ENCODE measurements around the gene GOLPH3L. TPM values are rescaled to one million over a fixed set of nuclear protein-coding genes. Genes with fewer than 3 reads are reported as not detected.
A peak's percentile ranks its signal among the peaks of the same experiment; 100 is the strongest.
"Not testable (repeated sequence)": the region's sequence is repeated elsewhere in the genome, so short reads cannot be mapped to it uniquely, and the experiment has no call there.

Gene GOLPH3L
- total RNA-seq, 2 donors from 2014 or later, result 32.0 to 32.3 TPM

DNA sequence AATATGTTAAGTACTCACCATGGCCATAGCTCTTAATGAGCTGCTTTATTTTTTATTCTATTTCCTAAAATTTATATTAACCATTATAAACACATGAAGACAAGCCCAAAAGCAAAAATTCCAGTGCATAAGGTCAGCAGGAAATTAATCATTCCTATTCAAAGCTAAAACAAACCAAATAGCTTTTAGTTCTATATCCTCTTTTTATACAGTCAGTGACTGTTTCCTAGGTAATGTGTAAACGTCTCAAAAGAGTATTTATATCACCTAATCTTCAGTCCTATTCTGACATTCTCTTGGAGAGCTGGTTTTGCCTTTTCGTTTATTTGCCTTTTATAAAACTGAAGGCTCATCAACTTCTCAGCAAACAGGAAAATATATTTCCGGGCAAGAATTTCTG, 4.2 kb downstream of the GOLPH3L start:
- H3K4me3 Mint-ChIP-seq, result no peak overlapping the region
- H3K36me3 Mint-ChIP-seq (ENCODE audit: insufficient read depth in 2 of 2), result peaks cover 0 to 25% of the 10 kb centered on the region in 2 donors

DNA sequence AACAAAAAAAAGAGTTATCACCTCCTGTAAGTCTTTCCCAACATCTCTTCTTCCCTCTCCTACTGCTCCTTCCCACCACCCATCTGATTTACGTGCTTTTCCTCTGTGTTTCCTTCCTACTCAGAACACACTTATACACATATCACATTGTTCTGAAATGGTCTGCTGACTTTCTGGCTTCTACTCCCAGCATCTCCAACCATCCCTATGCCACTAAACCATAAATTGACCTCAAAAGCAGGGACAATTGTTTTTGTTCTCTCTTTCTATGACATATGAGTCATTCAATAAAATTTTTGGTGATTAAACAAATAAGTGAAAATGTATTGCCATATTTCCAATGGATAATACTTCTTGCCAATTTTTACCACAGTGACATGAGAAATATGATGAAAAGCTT, 8.2 kb downstream of the GOLPH3L start:
- DNase-seq, result no peak
- H3K4me1 Mint-ChIP-seq (ENCODE audit: low read depth), result peaks cover 11% of the 10 kb centered on the region
- peaks cover 0 to 15% of the 10 kb centered on the region in 2 donors for H3K36me3 Mint-ChIP-seq (ENCODE audit: insufficient read depth in 2 of 2)
- no peaks in the 10 kb centered on the region for H3K9me3 Mint-ChIP-seq
- no peak overlapping the region for H3K4me3 Mint-ChIP-seq
- no peak for ATAC-seq (replicated peaks in 1 of 2)
- no peak overlapping the region for H3K27ac Mint-ChIP-seq
- no peaks in the 10 kb centered on the region for H3K27me3 Mint-ChIP-seq (ENCODE audit: low read depth)

More for the DNA sequence above, 4.2 kb downstream of the GOLPH3L start:
- no peaks in the 10 kb centered on the region for H3K27me3 Mint-ChIP-seq (ENCODE audit: low read depth)
- H3K9me3 Mint-ChIP-seq, result no peaks in the 10 kb centered on the region
- no peak for DNase-seq
- no peak for ATAC-seq (replicated peaks in 1 of 2)
- peaks cover 30% of the 10 kb centered on the region for H3K4me1 Mint-ChIP-seq (ENCODE audit: low read depth)
- no peak overlapping the region for H3K27ac Mint-ChIP-seq

DNA sequence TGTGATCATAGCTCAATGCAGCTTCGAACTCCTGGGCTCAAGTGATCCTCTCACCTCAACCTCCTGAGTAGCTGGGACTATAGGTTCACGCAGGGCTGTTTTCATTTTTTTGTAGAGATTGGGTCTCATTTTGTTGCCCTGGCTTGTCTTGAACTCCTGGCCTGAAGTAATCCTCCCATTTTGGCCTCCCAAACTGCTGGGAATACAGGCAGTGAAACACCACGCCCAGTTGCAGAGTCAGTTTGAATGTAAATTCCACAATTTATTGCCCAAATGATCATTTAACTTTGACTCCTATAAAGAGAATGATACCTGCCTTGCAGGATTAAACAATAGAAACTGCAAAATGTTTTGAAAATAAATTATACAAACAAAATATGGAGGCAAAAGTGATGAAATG, 10.7 kb downstream of the GOLPH3L start:
- no peaks in the 10 kb centered on the region for H3K27me3 Mint-ChIP-seq (ENCODE audit: low read depth)
- no peak overlapping the region for H3K4me3 Mint-ChIP-seq
- H3K4me1 Mint-ChIP-seq (ENCODE audit: low read depth), result peaks cover 12% of the 10 kb centered on the region
- H3K27ac Mint-ChIP-seq, result no peak overlapping the region
- ATAC-seq (replicated peaks in 1 of 2) (no peak), DNase-seq (no peak)
- H3K9me3 Mint-ChIP-seq, result no peaks in the 10 kb centered on the region
- H3K36me3 Mint-ChIP-seq (ENCODE audit: insufficient read depth in 2 of 2), result peaks cover 0 to 9% of the 10 kb centered on the region in 2 donors

DNA sequence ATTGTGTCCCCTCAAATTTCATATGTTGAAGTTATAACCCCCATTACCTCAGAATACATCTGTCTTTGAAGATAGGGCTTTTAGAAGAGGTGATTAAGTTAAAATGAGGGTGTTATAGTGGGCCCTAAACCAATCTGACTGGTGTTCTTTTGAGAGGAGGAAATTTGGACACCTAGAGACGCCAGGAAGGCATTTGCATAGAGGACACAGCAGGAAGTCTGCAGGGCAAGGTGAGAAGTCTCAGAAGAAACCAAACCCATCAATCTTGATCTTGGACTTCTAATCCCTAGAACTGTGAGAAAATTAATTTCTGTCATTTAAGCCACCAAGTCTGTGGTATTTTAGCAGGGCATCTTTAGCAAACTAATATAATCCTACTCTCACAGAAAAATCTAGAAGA, 13.0 kb downstream of the GOLPH3L start:
- peaks cover 10% of the 10 kb centered on the region for H3K4me1 Mint-ChIP-seq (ENCODE audit: low read depth)
- no peaks in the 10 kb centered on the region for H3K27me3 Mint-ChIP-seq (ENCODE audit: low read depth)
- ATAC-seq (replicated peaks in 1 of 2), result no peak
- H3K36me3 Mint-ChIP-seq (ENCODE audit: insufficient read depth in 2 of 2), result peaks cover 0 to 9% of the 10 kb centered on the region in 2 donors
- H3K9me3 Mint-ChIP-seq, result no peaks in the 10 kb centered on the region
- no peak overlapping the region for H3K27ac Mint-ChIP-seq
- DNase-seq, result no peak
- H3K4me3 Mint-ChIP-seq, result no peak overlapping the region

DNA sequence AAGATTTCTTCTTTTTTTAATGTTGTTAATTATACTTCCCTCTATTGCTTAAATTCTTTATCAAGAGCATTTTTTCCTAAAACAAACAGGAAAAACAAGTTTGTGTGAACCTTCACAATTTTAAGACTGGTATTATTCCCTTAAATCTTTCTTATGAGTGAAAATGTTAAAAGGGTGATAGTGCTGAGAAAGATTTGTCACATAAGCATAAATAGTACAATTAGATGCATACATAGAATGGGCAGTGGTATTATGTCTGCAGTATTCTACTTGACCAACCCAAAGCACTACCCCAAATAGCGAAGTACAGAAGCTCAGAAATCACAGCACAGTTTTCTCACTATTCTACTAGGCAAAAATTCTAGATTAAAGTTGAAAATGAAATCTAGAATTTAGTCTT, 18.0 kb downstream of the GOLPH3L start:
- H3K4me1 Mint-ChIP-seq (ENCODE audit: low read depth), result peaks cover 10% of the 10 kb centered on the region
- no peak for DNase-seq
- H3K36me3 Mint-ChIP-seq (ENCODE audit: insufficient read depth in 2 of 2), result peaks cover 0 to 2% of the 10 kb centered on the region in 2 donors
- H3K27me3 Mint-ChIP-seq (ENCODE audit: low read depth), result no peaks in the 10 kb centered on the region
- no peak overlapping the region for H3K27ac Mint-ChIP-seq
- ATAC-seq (replicated peaks in 1 of 2), result no peak
- no peak overlapping the region for H3K4me3 Mint-ChIP-seq
- no peaks in the 10 kb centered on the region for H3K9me3 Mint-ChIP-seq

DNA sequence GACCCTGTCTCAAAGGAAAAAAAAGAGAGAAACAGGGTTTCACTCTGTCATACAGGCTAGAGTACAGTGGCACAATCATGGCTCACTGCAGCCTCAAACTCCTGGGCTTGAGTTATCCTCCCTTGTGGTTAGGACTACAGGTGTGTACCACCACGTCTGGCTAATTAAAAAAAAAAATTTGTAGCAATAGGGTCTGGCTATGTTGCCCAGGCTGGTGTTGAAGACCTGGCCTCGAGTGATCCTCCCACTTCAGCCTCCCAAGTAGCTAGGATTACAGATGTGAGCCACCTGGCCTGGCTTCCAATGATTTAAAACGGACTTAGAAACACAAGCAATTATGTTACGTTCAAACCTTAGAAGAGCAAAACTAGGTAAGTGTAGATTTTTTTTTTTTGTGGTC, 22.1 kb downstream of the GOLPH3L start:
- DNase-seq (no peak), ATAC-seq (replicated peaks in 1 of 2) (no peak)
- Mint-ChIP-seq H3K9me3 (no peaks in the 10 kb centered on the region), H3K27me3 (ENCODE audit: low read depth) (no peaks in the 10 kb centered on the region), H3K4me1 (ENCODE audit: low read depth) (peaks cover 7% of the 10 kb centered on the region), H3K27ac (no peak overlapping the region), H3K4me3 (no peak overlapping the region), H3K36me3 (ENCODE audit: insufficient read depth in 2 of 2) (peaks cover 0 to 6% of the 10 kb centered on the region in 2 donors)

DNA sequence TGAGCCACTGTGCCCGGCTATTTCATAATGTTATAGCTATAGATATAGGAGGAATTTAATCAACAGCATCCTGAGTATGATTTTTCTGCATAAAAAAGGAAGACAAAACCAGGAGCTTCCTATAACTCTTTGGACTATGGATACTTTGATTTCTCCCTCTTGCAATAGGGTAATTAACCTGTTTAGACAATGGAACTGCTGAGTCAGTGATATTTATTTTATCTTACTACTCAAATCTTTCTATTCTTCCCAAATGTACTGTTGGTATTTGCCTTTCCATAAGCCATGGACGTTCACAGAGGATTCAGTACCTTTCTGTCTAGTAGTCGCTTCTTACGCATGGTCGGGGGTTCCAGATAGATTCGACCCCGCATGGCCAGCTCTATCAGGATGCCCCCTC, 33.6 kb downstream of the GOLPH3L start:
- no peak overlapping the region for H3K27ac Mint-ChIP-seq
- H3K27me3 Mint-ChIP-seq (ENCODE audit: low read depth), result no peaks in the 10 kb centered on the region
- H3K4me3 Mint-ChIP-seq, result no peak overlapping the region
- peaks cover 5 to 9% of the 10 kb centered on the region in 2 donors for H3K36me3 Mint-ChIP-seq (ENCODE audit: insufficient read depth in 2 of 2)
- ATAC-seq (replicated peaks in 1 of 2) (no peak), DNase-seq (no peak)
- H3K9me3 Mint-ChIP-seq, result no peaks in the 10 kb centered on the region
- peaks cover 4% of the 10 kb centered on the region for H3K4me1 Mint-ChIP-seq (ENCODE audit: low read depth)

DNA sequence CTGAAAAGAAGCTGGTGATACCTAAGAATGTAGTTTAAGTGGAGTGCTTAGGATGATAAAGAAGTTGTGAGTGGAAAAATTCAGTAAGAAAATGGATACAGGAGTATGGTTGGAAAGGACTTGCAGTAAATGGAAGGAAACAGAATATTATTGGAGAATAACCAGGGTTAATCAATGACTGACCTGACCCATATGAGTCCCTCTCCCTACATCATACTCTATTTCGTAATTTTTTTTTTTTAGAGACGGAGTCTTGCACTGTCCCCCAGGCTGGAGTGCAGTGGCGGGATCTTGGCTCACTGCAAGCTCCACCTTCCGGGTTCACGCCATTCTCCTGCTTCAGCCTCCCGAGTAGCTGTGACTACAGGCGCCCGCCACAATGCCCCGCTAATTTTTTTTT, 34.1 kb downstream of the GOLPH3L start:
- H3K36me3 Mint-ChIP-seq (ENCODE audit: insufficient read depth in 2 of 2), result peaks cover 6 to 9% of the 10 kb centered on the region in 2 donors
- H3K27ac Mint-ChIP-seq, result peak overlapping the region; percentile 20
- no peaks in the 10 kb centered on the region for H3K27me3 Mint-ChIP-seq (ENCODE audit: low read depth)
- no peak for ATAC-seq (replicated peaks in 1 of 2)
- no peak for DNase-seq
- peaks cover 4% of the 10 kb centered on the region for H3K4me1 Mint-ChIP-seq (ENCODE audit: low read depth)
- H3K4me3 Mint-ChIP-seq, result no peak overlapping the region
- H3K9me3 Mint-ChIP-seq, result no peaks in the 10 kb centered on the region

DNA sequence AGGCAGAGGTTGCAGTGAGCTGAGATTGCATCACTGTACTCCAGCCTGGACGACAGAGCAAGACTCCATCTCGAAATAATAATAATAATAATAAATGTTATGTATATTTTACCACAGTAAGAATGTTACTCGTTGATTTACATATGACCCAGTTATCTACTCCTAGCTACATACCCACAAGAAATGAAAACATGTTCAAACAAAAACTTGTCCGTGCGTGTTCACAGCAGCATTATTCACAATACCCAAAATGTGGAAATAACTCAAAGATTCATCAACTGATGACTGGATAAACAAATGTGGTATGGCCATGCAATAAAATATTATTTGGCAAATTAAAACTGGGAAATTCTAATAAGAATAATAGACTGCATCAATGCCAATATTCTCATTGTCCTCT, 35.8 kb downstream of the GOLPH3L start:
- DNase-seq (no peak), ATAC-seq (replicated peaks in 1 of 2) (no peak)
- H3K4me3 Mint-ChIP-seq, result no peak overlapping the region
- H3K4me1 Mint-ChIP-seq (ENCODE audit: low read depth), result no peaks in the 10 kb centered on the region
- peaks cover 6 to 8% of the 10 kb centered on the region in 2 donors for H3K36me3 Mint-ChIP-seq (ENCODE audit: insufficient read depth in 2 of 2)
- no peaks in the 10 kb centered on the region for H3K27me3 Mint-ChIP-seq (ENCODE audit: low read depth)
- no peak overlapping the region for H3K27ac Mint-ChIP-seq
- H3K9me3 Mint-ChIP-seq, result no peaks in the 10 kb centered on the region

DNA sequence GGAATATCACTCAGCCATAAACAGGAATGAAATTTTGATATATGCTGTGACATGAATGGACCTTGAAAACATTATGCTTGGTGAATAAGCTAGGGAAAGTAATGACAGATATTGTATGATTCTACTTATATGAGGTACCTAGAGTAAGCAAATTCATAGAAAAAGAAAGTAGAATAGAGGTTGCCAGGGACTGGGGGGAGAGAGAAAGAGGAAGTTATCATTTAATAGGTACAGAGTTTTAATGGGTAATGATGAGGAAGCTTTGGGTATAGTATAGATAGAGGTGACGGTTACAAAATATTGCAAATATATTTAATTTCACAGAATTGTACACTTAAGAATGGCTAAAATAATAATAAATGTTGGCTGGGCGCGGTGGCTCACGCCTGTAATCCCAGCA, 36.4 kb downstream of the GOLPH3L start:
- Mint-ChIP-seq H3K4me1 (ENCODE audit: low read depth) (no peaks in the 10 kb centered on the region), H3K27me3 (ENCODE audit: low read depth) (no peaks in the 10 kb centered on the region), H3K36me3 (ENCODE audit: insufficient read depth in 2 of 2) (peaks cover 6 to 8% of the 10 kb centered on the region in 2 donors), H3K4me3 (no peak overlapping the region), H3K27ac (no peak overlapping the region), H3K9me3 (no peaks in the 10 kb centered on the region)
- no peak for ATAC-seq (replicated peaks in 1 of 2)
- no peak for DNase-seq

DNA sequence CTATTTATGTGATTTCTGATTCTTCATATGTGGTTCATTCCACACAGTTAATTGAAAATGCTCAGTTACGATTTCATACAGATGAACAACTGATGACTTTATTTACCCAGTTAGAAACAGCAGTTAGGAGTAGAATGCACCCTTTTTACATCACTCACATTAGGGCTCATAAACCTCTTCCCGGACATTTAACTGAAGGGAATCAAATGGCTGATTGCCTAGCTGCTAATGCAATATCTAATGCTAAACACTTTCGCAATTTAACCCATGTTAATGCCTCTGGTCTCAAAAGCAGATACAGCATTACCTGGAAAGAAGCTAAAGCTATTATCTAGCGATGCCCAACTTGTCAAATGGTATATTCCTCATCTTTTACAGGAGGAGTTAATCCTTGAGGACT, 39.9 kb downstream of the GOLPH3L start:
- not testable (repeated sequence) for H3K36me3 Mint-ChIP-seq (ENCODE audit: insufficient read depth in 2 of 2); H3K9me3 Mint-ChIP-seq; H3K27me3 Mint-ChIP-seq (ENCODE audit: low read depth); H3K4me3 Mint-ChIP-seq; H3K27ac Mint-ChIP-seq; ATAC-seq (replicated peaks in 1 of 2); DNase-seq; H3K4me1 Mint-ChIP-seq (ENCODE audit: low read depth)

DNA sequence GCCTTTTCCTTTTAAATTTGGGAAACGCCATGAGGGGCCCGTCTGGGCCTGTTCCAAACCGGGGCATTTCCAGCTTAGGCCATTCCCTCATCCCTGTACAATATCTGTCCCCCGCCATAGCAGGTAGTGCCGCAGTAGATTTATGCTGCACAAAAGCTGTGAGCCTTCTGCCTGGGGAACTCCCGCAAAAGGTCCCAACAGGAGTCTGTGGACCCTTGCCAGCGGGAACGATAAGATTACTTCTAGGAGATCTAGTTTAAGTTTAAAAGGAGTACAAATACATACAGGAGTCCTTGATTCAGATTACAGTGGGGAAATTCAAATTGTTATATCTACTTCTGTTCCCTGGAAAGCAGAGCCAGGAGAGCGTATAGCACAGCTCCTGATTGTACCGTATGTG, 42.3 kb downstream of the GOLPH3L start:
- not testable (repeated sequence) for DNase-seq; H3K4me3 Mint-ChIP-seq; ATAC-seq (replicated peaks in 1 of 2); H3K36me3 Mint-ChIP-seq (ENCODE audit: insufficient read depth in 2 of 2); H3K27ac Mint-ChIP-seq; H3K4me1 Mint-ChIP-seq (ENCODE audit: low read depth); H3K9me3 Mint-ChIP-seq; H3K27me3 Mint-ChIP-seq (ENCODE audit: low read depth)

DNA sequence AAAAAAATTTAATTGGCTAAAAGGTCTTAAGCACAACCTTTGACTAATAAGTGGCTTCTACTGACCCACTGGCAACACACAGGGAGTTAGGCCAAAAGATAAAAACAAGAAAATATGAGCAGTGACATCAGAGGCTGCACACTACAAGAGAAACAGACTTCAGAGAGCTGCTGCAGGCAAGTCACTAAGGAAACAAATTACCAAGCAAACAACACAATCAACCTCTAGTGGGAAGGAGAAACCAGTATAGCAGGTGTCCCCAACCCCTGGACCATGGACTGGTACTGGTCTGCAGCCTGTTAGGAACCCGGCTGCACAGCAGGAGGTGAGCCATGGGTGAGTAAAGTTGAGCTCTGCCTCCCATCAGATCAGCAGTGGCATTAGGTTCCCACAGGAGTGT, 46.8 kb downstream of the GOLPH3L start:
- Mint-ChIP-seq H3K36me3 (ENCODE audit: insufficient read depth in 2 of 2) (peaks cover 0 to 6% of the 10 kb centered on the region in 2 donors), H3K4me1 (ENCODE audit: low read depth) (peaks cover 9% of the 10 kb centered on the region), H3K27ac (no peak overlapping the region), H3K4me3 (no peak overlapping the region), H3K27me3 (ENCODE audit: low read depth) (no peaks in the 10 kb centered on the region), H3K9me3 (no peaks in the 10 kb centered on the region)
- DNase-seq, result no peak
- ATAC-seq (replicated peaks in 1 of 2), result no peak

DNA sequence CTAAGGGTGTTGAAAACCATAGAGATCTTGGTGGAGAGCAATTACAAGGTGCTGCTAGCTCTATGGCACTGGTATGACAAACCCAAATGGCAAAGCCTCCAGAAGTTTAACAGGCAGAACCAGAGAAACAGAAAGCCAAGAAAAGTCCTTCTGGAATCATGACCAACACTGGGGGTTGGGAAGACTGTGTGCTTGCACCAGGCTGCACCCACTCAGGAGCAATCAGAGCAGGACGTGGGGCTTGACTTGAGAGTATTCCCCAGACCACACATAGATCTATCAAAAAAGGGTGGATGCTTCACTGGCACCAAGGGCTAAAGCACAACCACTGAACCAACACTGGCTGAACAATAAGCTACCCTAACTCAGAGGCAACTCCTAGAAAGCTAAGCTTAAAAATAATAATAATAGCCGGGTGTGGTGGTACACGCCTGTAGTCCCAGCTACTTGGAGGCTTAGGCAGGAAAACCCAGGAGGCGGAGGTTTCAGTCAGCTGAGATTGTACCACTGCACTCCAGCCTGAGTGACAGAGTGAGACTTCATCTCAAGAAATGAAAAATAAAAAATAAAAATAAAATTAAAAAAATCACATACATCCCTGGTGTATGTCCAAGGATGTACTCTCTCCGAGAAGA, 47.4 kb downstream of the GOLPH3L start:
- Mint-ChIP-seq H3K4me3 (no peak overlapping the region), H3K36me3 (ENCODE audit: insufficient read depth in 2 of 2) (peaks cover 0 to 6% of the 10 kb centered on the region in 2 donors), H3K4me1 (ENCODE audit: low read depth) (peaks cover 9% of the 10 kb centered on the region), H3K27me3 (ENCODE audit: low read depth) (no peaks in the 10 kb centered on the region), H3K27ac (no peak overlapping the region), H3K9me3 (no peaks in the 10 kb centered on the region)
- ATAC-seq (replicated peaks in 1 of 2) (no peak), DNase-seq (no peak)

Data from activated T-cell treated with anti-CD3 and anti-CD28 coated beads, Interleukin-2, amount 50 U/mL, for 72 hours (primary cell).